A172 (cell line): ENCODE results near the gene C8G. TPM values are rescaled to one million over a fixed set of nuclear protein-coding genes. Genes with fewer than 3 reads are reported as not detected.
A peak's percentile ranks its signal among the peaks of the same experiment; 100 is the strongest.

Experiments used
- DNase-seq: peaks from one replicate; pipeline ENCODE4 v3.0.0-alpha.2; 2015; ENCODE audit warnings: low spot score
- total RNA-seq: library from RNA; depleted of rRNA; stranded (reverse); fragments of >200 nt; shearing (Covaris generic); gene quantifications from 2 replicates; pipeline ENCODE4 v1.2.3, GENCODE V29; 2014

C8G gene
- total RNA-seq, 1 experiment from 2014 or later, result not detected

- no peak for DNase-seq
These were observed 24.3 kb upstream of the C8G start for GRCh38 chr9:136920734-136921231.

GRCh38 chr9:136921307-136921706 lies 23.7 kb upstream of the C8G start:
- peak; percentile 59 for DNase-seq

- DNase-seq, result peak; percentile 70
These were observed 23.3 kb upstream of the C8G start for GRCh38 chr9:136921718-136922117.

GRCh38 chr9:136922540-136922939 lies 22.5 kb upstream of the C8G start:
- DNase-seq, result no peak

GRCh38 chr9:136923881-136924280 lies 21.2 kb upstream of the C8G start:
- no peak for DNase-seq

- DNase-seq, result no peak
These were observed 19.5 kb upstream of the C8G start for GRCh38 chr9:136925414-136926153.

- DNase-seq, result no peak
These were observed 18.8 kb upstream of the C8G start for GRCh38 chr9:136926154-136926704.

DNA sequence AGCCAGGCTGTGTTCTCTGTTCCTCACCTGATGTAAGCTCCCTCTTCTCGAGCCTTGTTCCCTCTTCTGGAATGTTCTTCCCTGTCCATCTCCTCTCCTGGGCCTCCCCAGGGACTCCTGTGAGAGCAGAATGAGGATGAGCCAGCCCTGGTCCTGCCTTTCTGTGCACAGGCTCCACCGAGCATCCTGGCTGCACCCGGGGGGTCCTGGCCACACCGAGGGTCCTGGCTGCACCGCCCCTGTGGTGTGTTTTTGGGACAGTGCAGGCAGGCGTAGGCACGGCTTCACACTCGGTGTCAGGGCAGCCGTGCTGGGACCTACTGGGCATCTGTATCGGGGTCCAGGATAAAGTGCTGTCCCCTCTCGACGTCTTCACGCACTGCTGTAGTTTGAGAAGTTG lies 18.3 kb upstream of the C8G start:
- no peak for DNase-seq

- peak; percentile 82 for DNase-seq
These were observed 17.4 kb upstream of the C8G start for GRCh38 chr9:136927343-136928271.

DNA sequence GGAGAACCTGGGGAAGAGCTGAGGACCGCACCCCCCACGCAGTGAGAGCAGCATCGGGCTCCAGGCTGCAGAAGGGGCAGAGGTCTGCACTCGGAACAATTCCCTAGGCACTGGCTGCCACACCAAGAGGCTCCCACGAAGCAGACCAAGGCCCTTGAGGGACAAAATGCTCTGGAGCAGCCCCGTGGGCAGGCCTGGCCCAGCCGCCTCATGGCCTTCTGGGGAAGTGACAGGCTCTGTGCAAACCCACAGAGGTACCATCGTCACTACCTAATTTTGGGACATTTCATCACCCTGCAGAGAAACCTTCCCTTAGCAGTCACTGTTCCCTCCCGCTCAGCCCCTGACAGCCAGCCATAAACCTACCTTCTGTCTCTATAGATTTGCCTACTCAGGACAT lies 16.5 kb upstream of the C8G start:
- DNase-seq, result no peak

GRCh38 chr9:136930014-136930413 lies 15.0 kb upstream of the C8G start:
- DNase-seq, result no peak

GRCh38 chr9:136931611-136932130 lies 13.4 kb upstream of the C8G start:
- no peak for DNase-seq

DNA sequence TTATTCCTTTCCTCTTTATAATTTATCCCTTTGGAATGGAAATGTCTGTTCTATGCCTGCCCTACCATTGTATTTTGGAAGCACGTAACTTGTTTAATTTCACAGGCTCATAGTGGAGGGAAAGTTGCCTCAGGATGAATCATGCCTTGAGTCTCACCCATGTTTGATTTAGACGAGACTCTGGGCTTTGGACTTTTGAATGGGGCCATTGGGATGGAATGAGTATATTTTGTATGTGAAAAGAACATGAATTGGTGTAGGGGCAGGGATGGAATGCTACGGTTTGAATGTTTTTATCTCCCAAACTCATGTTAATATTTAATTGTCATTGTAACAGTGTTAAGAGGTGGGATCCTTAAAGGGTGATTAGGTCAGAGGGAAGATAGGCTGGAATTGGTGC lies 10.8 kb upstream of the C8G start:
- DNase-seq, result no peak

DNA sequence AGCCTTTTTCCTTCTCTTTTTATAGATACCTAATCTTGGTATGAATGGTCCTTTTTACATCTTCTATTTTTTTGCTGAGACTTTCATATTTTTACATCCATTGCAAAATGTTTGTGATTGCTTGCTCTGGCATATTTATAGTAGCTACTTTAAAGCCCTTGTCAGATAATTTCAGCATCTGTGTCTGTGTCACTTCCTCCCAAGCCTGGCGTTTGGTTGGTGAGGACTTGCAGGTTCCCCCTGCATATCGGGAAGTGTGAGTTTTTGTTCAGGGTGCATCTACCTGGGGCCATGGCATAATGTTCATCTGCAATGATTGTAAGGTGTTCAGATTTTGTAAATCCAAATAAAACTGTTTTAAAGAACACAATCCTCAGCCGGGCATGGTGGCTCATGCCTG lies 9.4 kb upstream of the C8G start:
- no peak for DNase-seq

GRCh38 chr9:136936645-136937170 lies 8.3 kb upstream of the C8G start:
- no peak for DNase-seq

DNA sequence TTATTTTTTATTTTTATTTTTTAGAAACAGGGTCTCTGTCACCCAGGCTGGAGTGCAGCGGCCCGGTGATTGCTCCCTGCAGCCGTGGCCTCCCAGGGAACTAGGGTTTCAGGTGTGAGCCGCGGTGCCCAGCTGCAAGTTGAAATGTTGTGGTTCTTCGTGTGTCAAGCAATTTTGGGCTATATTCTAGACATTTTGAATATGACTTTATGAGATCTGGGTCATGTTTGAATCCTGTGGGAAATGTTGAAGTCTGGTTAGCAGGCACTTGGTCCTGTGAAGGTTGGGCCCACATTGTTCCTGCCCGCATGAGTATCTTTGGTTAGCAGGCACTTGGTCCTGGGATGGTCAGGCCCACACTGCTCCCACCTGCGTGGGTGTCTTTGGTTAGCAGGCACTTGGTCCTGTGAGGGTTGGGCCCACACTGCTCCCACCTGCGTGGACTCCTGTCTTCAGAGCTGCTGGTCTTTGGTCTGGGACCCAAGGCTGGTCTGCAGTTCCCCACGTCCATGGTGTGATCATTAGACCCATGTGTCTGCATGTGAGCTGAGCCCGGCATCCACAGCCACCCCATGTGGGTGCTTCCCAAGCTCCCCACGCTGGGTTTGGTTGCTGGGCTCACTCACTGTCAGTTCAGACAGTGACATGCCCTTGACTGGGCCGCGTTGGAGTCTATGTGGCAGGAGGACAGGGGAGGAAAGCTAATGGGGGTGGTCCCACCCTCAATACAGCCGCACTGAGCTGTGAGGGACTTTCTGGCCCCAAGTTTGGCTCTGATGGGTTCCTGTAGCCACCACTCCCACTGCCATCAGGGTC lies 7.6 kb upstream of the C8G start:
- no peak for DNase-seq

DNA sequence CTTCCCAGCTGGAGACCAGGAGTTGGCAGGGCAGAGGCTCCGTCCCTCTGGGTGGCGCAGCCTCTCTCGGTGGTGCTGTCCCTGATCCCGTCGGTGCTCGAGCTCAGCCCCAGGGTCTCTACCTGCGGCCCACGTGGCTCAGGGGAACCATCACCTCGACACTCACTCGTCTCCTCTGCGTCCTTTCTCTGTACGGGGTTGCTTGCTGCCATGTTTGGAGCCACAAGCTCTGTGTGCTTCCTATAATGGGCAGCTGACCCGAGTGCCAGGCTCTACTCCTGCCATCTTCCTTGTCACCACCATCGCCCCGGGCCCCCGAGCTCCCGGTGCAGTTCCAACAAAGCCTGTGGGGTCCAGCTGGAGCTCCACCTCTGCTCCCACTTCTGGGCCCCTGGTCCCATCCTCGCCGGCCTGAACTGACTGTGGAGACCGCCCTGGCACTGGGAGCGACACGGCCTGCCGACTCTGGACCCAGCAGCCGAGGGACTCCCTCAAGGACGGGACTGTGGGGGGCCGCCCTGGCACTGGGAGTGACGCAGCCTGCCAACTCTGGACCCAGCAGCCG lies 5.5 kb upstream of the C8G start:
- DNase-seq, result no peak

DNA sequence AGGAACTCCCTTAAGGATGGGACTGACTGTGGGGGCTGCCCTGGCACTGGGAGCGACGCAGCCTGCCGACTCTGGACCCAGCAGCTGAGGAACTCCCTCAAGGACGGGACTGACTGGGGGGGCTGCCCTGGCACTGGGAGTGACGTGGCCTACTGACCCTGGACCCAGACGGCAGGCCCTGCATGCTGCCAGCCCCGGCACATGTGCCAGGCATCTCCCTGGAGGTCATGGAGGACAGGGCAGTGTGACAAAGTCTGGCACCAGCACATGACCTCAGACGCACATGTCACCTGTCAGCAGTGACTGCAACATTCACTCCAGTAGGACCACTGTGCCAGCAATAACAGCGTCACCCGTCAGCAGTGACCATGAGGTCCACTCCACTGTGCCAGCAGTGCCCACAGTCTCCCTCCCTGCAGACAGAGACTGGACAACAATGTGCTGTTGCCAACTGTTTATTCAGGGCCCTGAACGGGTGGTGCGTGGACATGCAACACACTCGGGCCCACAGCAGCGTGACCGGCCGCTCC lies 5.0 kb upstream of the C8G start:
- no peak for DNase-seq

GRCh38 chr9:136940526-136941230 lies 4.4 kb upstream of the C8G start:
- DNase-seq, result no peak
